ENCODE results near the gene KIAA0040. TPM values are rescaled to one million over a fixed set of nuclear protein-coding genes. Genes with fewer than 3 reads are reported as not detected.

The KIAA0040 gene
- total and polyA plus RNA-seq, 8 donors, result 17.6 to 42.9 (median 21.9) TPM

DNA sequence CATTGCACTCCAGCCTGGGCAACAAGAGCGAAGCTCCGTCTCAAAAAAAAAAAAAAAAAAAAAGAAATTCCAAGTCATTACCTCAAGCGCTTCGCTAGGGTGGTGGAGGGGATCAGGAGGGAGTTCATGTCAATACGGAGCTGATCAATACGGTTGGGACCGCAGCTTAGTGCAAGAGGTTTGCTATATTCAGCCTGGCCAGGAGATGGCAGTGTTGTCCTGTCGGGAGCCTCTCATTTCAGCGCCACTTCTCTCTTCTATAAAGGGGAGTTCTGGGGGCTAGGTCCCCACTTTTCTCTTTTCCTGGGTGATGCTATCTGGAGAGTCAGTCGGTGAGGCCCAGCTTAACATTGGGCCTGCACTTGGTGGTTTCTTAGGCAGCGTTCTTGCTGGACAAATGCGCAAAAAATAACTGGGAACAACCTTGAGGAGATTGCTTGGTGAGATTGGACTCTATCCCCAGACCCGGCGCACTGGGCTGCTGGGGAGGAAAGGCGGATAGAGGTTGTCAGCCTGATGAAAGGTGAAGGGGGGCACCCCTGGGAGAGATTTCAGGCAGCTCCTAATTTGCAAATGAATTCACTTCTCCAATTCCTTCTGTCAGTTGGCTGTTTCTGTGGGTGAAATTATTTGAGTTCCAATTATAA lies 40.4 kb downstream of the KIAA0040 start:
- peak; percentile 88 to 91 for TF ChIP-seq CTCF (IDR thresholded peaks at IDR 0.05)
- Histone ChIP-seq H3K4me1 (peaks cover 0 to 14% of the 10 kb centered on the region in 2 donors), H3K4me3 (no peak overlapping the region), H3K27me3 (peaks cover 0 to 35% of the 10 kb centered on the region in 2 donors), H3K27ac (no peak overlapping the region), H3K9me3 (no peaks in the 10 kb centered on the region), H3K36me3 (no peaks in the 10 kb centered on the region)
- DNase-seq (peak in 2 of 4 donors; percentile 49 to 63), ATAC-seq (peak; percentile 81)
- intact Hi-C loops (cut with DNase I), result loop anchor here (5.0 to 10.0 kb wide), 2 partner anchors 173 to 330 kb away; no protein-coding TSS in a partner anchor

- Histone ChIP-seq H3K27ac (no peak overlapping the region), H3K4me1 (peaks cover 0 to 14% of the 10 kb centered on the region in 2 donors), H3K4me3 (no peak overlapping the region), H3K27me3 (peaks cover 0 to 35% of the 10 kb centered on the region in 2 donors), H3K36me3 (no peaks in the 10 kb centered on the region), H3K9me3 (no peaks in the 10 kb centered on the region)
- no peak for DNase-seq
- intact Hi-C loops (cut with DNase I), result loop anchor here (5.0 to 10.0 kb wide), 2 partner anchors 174 to 332 kb away; no protein-coding TSS in a partner anchor
- no peak for TF ChIP-seq CTCF (IDR thresholded peaks at IDR 0.05)
- ATAC-seq, result no peak
Observed at GRCh38 chr1:175150596-175151319, 41.8 kb downstream of the KIAA0040 start.

DNA sequence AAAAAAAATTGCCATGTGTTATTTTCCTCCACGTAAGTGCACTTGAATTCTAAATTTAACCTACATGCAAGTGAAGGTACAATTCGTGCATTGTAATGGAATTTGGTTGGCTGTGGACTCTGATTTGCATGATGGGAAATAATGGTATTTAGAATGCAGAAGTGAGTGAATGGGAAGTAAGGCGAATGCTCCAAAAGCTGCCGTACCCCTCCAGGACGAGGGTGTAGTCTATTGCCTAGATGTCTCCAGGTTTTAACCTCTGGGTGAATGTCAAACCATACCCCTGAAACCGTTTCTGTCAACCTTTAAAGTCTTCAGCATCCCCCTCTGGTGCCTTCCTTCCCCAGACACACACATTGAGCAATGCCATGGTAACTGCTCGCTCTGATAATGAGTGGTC lies 44.5 kb downstream of the KIAA0040 start:
- ATAC-seq (no peak), DNase-seq (no peak)
- Histone ChIP-seq H3K4me1 (peaks cover 0 to 4% of the 10 kb centered on the region in 2 donors), H3K9me3 (no peaks in the 10 kb centered on the region), H3K36me3 (no peaks in the 10 kb centered on the region), H3K27me3 (peaks cover 0 to 22% of the 10 kb centered on the region in 2 donors), H3K4me3 (no peak overlapping the region), H3K27ac (no peak overlapping the region)
- intact Hi-C loops (cut with DNase I), result loop anchor here in 1 of 2 donors (5.0 kb wide), 1 partner anchor 116 kb away; no protein-coding TSS in a partner anchor
- no peak for TF ChIP-seq CTCF (IDR thresholded peaks at IDR 0.05)

- TF ChIP-seq CTCF (IDR thresholded peaks at IDR 0.05), result no peak
- peaks cover 0 to 4% of the 10 kb centered on the region in 2 donors for H3K4me1 ChIP-seq
- H3K36me3 ChIP-seq, result no peaks in the 10 kb centered on the region
- peaks cover 0 to 19% of the 10 kb centered on the region in 2 donors for H3K27me3 ChIP-seq
- intact Hi-C loops (cut with DNase I), result loop anchor here in 1 of 2 donors (5.0 kb wide), 1 partner anchor 115 kb away; no protein-coding TSS in a partner anchor
- DNase-seq (no peak), ATAC-seq (no peak)
- no peaks in the 10 kb centered on the region for H3K9me3 ChIP-seq
- H3K4me3 ChIP-seq, result no peak overlapping the region
- no peak overlapping the region for H3K27ac ChIP-seq
Observed at GRCh38 chr1:175147569-175147968, 45.0 kb downstream of the KIAA0040 start.

Measured in left lung (tissue), 10 donors.